Gastrocnemius medialis (tissue), 4 donors: ENCODE data around the gene SLC35F6.

ENCODE experiments used
- POLR2A ChIP-seq, 2 donors: fragments of 450-650 bp; IDR thresholded peaks; one replicate each; pipeline ENCODE4 v1.6.1; 2017; ENCODE audit warnings: antibody characterized with exemption in 2 of 2, mild to moderate bottlenecking in 2 of 2, moderate library complexity in 2 of 2
- TF ChIP-seq, protein P1 (sequence below), 5 experiments: fragments of 450-650 bp in 3 of 5; fragments of 200-600 bp in 2 of 5; sonication (generic) in 2 of 5; IDR thresholded peaks in 4 of 5; conservative IDR thresholded peaks in 1 of 5; 1 replicate in 4 of 5; 2 replicates in 1 of 5; pipeline ENCODE4 v1.5.1; 2016 to 2019; ENCODE audit warnings: antibody characterized with exemption in 5 of 5, mild to moderate bottlenecking in 3 of 5, moderate library complexity in 3 of 5

DNA sequence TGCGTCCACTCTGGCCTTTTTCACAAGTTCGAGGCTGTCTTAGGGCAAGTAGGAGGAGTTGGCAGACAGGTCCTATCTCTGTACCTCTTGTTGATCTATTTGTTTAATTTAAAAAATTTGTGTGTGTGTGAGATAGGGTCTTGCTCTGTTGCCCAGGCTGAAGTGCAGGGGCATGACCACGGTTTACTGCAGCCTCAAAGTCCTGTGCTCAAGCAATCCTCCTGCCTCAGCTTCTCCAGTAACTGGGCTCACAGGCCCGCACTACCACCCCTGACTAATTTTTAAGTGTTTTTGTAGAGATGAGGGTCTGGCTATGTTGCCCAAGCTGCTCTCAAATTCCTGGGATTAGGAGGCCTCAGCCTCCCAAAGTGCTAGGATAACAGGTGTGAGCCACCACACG is 4.2 kb upstream of the SLC35F6 start:
- TF ChIP-seq, protein P1, sequence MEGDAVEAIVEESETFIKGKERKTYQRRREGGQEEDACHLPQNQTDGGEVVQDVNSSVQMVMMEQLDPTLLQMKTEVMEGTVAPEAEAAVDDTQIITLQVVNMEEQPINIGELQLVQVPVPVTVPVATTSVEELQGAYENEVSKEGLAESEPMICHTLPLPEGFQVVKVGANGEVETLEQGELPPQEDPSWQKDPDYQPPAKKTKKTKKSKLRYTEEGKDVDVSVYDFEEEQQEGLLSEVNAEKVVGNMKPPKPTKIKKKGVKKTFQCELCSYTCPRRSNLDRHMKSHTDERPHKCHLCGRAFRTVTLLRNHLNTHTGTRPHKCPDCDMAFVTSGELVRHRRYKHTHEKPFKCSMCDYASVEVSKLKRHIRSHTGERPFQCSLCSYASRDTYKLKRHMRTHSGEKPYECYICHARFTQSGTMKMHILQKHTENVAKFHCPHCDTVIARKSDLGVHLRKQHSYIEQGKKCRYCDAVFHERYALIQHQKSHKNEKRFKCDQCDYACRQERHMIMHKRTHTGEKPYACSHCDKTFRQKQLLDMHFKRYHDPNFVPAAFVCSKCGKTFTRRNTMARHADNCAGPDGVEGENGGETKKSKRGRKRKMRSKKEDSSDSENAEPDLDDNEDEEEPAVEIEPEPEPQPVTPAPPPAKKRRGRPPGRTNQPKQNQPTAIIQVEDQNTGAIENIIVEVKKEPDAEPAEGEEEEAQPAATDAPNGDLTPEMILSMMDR (IDR thresholded peaks at IDR 0.05 in 4 of 5, conservative IDR thresholded peaks at IDR 0.05 in 1 of 5), result no peak
- no peak for TF ChIP-seq POLR2A (IDR thresholded peaks at IDR 0.05)
